ENCODE measurements around the gene TUFT1. TPM values are rescaled to one million over a fixed set of nuclear protein-coding genes. Genes with fewer than 3 reads are reported as not detected.

TUFT1 gene
- total and polyA plus RNA-seq, 2 of the 13 experiments (the other 11 are each of a cell fraction or from before 2014, with no cell fraction given) = 6.4 to 7.3 TPM

- TF ChIP-seq TARDBP (CRISPR knock-in tag; IDR thresholded peaks at IDR 0.05) (peak; percentile 83), DRAP1 (CRISPR knock-in tag; IDR thresholded peaks at IDR 0.05) (peak; percentile 100), GABPB1 (CRISPR knock-in tag; IDR thresholded peaks at IDR 0.05) (peak; percentile 68; the same call in 1 of the 2 replicates), ZNF724P (CRISPR knock-in tag; IDR thresholded peaks at IDR 0.05; ENCODE audit: borderline replicate concordance) (0 out of 2 replicates have a peak, but pooled peaks have one; percentile 22), SNAPC2 (CRISPR knock-in tag; IDR thresholded peaks at IDR 0.05) (peak; percentile 93), ZNF878 (CRISPR knock-in tag; IDR thresholded peaks at IDR 0.05) (peak; percentile 83; the same call in 1 of the 2 replicates), NR2F6 (IDR thresholded peaks at IDR 0.05) (no peak), NR2F6 (CRISPR knock-in tag; IDR thresholded peaks at IDR 0.05) (peak; percentile 26; the same call in 1 of the 2 replicates), RXRB (CRISPR knock-in tag; IDR thresholded peaks at IDR 0.05; ENCODE audit: borderline replicate concordance) (peak; percentile 47), ZFAT (CRISPR knock-in tag; conservative IDR thresholded peaks at IDR 0.05) (no peak), TAF1 (CRISPR knock-in tag; IDR thresholded peaks at IDR 0.05) (peak; percentile 96), KLF12 (CRISPR knock-in tag; IDR thresholded peaks at IDR 0.05; ENCODE audit: borderline replicate concordance) (peak; percentile 51; the same call in 1 of the 2 replicates), ATAD3A (CRISPR knock-in tag; IDR thresholded peaks at IDR 0.05) (no peak), NPAS2 (CRISPR knock-in tag; IDR thresholded peaks at IDR 0.05; ENCODE audit: borderline replicate concordance) (no peak), ZNF557 (CRISPR knock-in tag; IDR thresholded peaks at IDR 0.05) (no peak; the same call in 1 of the 2 replicates), MXI1 (IDR thresholded peaks at IDR 0.05; ENCODE audit: borderline replicate concordance, low read depth, low read length) (0 out of 3 replicates have a peak, but pooled peaks have one; percentile 73), PPARG (CRISPR knock-in tag; conservative IDR thresholded peaks at IDR 0.05) (no peak)
- TF ChIP-seq, protein P1, sequence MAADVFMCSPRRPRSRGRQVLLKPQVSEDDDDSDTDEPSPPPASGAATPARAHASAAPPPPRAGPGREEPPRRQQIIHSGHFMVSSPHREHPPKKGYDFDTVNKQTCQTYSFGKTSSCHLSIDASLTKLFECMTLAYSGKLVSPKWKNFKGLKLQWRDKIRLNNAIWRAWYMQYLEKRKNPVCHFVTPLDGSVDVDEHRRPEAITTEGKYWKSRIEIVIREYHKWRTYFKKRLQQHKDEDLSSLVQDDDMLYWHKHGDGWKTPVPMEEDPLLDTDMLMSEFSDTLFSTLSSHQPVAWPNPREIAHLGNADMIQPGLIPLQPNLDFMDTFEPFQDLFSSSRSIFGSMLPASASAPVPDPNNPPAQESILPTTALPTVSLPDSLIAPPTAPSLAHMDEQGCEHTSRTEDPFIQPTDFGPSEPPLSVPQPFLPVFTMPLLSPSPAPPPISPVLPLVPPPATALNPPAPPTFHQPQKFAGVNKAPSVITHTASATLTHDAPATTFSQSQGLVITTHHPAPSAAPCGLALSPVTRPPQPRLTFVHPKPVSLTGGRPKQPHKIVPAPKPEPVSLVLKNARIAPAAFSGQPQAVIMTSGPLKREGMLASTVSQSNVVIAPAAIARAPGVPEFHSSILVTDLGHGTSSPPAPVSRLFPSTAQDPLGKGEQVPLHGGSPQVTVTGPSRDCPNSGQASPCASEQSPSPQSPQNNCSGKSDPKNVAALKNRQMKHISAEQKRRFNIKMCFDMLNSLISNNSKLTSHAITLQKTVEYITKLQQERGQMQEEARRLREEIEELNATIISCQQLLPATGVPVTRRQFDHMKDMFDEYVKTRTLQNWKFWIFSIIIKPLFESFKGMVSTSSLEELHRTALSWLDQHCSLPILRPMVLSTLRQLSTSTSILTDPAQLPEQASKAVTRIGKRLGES (CRISPR knock-in tag; IDR thresholded peaks at IDR 0.05; ENCODE audit: borderline replicate concordance) = peak; percentile 60; the same call in 1 of the 2 replicates
- TF ChIP-seq, protein P2, sequence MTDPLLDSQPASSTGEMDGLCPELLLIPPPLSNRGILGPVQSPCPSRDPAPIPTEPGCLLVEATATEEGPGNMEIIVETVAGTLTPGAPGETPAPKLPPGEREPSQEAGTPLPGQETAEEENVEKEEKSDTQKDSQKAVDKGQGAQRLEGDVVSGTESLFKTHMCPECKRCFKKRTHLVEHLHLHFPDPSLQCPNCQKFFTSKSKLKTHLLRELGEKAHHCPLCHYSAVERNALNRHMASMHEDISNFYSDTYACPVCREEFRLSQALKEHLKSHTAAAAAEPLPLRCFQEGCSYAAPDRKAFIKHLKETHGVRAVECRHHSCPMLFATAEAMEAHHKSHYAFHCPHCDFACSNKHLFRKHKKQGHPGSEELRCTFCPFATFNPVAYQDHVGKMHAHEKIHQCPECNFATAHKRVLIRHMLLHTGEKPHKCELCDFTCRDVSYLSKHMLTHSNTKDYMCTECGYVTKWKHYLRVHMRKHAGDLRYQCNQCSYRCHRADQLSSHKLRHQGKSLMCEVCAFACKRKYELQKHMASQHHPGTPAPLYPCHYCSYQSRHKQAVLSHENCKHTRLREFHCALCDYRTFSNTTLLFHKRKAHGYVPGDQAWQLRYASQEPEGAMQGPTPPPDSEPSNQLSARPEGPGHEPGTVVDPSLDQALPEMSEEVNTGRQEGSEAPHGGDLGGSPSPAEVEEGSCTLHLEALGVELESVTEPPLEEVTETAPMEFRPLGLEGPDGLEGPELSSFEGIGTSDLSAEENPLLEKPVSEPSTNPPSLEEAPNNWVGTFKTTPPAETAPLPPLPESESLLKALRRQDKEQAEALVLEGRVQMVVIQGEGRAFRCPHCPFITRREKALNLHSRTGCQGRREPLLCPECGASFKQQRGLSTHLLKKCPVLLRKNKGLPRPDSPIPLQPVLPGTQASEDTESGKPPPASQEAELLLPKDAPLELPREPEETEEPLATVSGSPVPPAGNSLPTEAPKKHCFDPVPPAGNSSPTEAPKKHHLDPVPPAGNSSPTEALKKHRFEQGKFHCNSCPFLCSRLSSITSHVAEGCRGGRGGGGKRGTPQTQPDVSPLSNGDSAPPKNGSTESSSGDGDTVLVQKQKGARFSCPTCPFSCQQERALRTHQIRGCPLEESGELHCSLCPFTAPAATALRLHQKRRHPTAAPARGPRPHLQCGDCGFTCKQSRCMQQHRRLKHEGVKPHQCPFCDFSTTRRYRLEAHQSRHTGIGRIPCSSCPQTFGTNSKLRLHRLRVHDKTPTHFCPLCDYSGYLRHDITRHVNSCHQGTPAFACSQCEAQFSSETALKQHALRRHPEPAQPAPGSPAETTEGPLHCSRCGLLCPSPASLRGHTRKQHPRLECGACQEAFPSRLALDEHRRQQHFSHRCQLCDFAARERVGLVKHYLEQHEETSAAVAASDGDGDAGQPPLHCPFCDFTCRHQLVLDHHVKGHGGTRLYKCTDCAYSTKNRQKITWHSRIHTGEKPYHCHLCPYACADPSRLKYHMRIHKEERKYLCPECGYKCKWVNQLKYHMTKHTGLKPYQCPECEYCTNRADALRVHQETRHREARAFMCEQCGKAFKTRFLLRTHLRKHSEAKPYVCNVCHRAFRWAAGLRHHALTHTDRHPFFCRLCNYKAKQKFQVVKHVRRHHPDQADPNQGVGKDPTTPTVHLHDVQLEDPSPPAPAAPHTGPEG (CRISPR knock-in tag; IDR thresholded peaks at IDR 0.05) = peak; percentile 44; the same call in 1 of the 2 replicates
Measured at GRCh38 chr1:151540021-151540981, at the start of gene TUFT1 (continued).
